Activated CD4-positive, alpha-beta T cell treated with anti-CD3 and anti-CD28 coated beads, Interleukin-10, Interleukin-2, amounts not matched to agents 100 ng/mL and 50 ng/mL, durations not matched to agents 16 hours and 8 hours (primary cell): ENCODE results near the gene CTU2.

ENCODE experiments used
- DNase-seq: peaks from one replicate; pipeline ENCODE4 v3.0.0-alpha.2; 2020

CTU2 gene

GRCh38 chr16:88715312-88716190 lies 9.2 kb downstream of the CTU2 start:
- DNase-seq = no peak

GRCh38 chr16:88716201-88716600 lies 9.9 kb downstream of the CTU2 start:
- DNase-seq = no peak

GRCh38 chr16:88716601-88717001 lies 10.3 kb downstream of the CTU2 start:
- no peak for DNase-seq

- no peak for DNase-seq
Observed at GRCh38 chr16:88718178-88718577, 11.9 kb downstream of the CTU2 start.

- DNase-seq = no peak
Observed at GRCh38 chr16:88719267-88719932, 13.1 kb downstream of the CTU2 start.

- DNase-seq = no peak
Observed at GRCh38 chr16:88719933-88720296, 13.6 kb downstream of the CTU2 start.

- no peak for DNase-seq
Observed at GRCh38 chr16:88720396-88720970, 14.2 kb downstream of the CTU2 start.

GRCh38 chr16:88721236-88721635 lies 14.9 kb downstream of the CTU2 start:
- no peak for DNase-seq

- no peak for DNase-seq
Observed at GRCh38 chr16:88721815-88722755, 15.8 kb downstream of the CTU2 start.

GRCh38 chr16:88722784-88723506 lies 16.6 kb downstream of the CTU2 start:
- no peak for DNase-seq

GRCh38 chr16:88723507-88723887 lies 17.2 kb downstream of the CTU2 start:
- no peak for DNase-seq

- DNase-seq = no peak
Observed at GRCh38 chr16:88723911-88724310, 17.6 kb downstream of the CTU2 start.

GRCh38 chr16:88724855-88725555 lies 18.7 kb downstream of the CTU2 start:
- DNase-seq = no peak

- DNase-seq = no peak
Observed at GRCh38 chr16:88725609-88726407, 19.5 kb downstream of the CTU2 start.

- no peak for DNase-seq
Observed at GRCh38 chr16:88726408-88726749, 20.1 kb downstream of the CTU2 start.

GRCh38 chr16:88726981-88727380 lies 20.7 kb downstream of the CTU2 start:
- DNase-seq = no peak

- DNase-seq = no peak
Observed at GRCh38 chr16:88727871-88728270, 21.6 kb downstream of the CTU2 start.

- DNase-seq = no peak
Observed at GRCh38 chr16:88730632-88731607, 24.6 kb downstream of the CTU2 start.

GRCh38 chr16:88731699-88732098 lies 25.4 kb downstream of the CTU2 start:
- DNase-seq = no peak
